Stimulated activated CD4-positive, alpha-beta T cell treated with anti-CD3 and anti-CD28 coated beads, Interleukin-1b, Interleukin-23, amount 100 ng/mL, for 24 hours (primary cell): ENCODE data around the gene HLA-G.
"Not testable (repeated sequence)": the region's sequence is repeated elsewhere in the genome, so short reads cannot be mapped to it uniquely, and the experiment has no call there.

Source experiments
- DNase-seq, 4 experiments: peaks; one replicate each; pipeline ENCODE4 v3.0.0-alpha.2; 2020; ENCODE audit warnings: low read depth in 4 of 4, low spot score in 1 of 4

Gene HLA-G

GRCh38 chr6:29865631-29866030, 38.0 kb downstream of the HLA-G start:
- DNase-seq: no peak

GRCh38 chr6:29870104-29870503, 42.5 kb downstream of the HLA-G start:
- DNase-seq: no peak

- no peak for DNase-seq
Observed at GRCh38 chr6:29872791-29873190, 45.2 kb downstream of the HLA-G start.

- DNase-seq: no peak
Observed at GRCh38 chr6:29875257-29875656, 47.6 kb downstream of the HLA-G start.

- not testable (repeated sequence) for DNase-seq
Observed at GRCh38 chr6:29875734-29876133, 48.1 kb downstream of the HLA-G start.
